Myometrial cell (primary cell): ENCODE data around the gene CD81. TPM values are rescaled to one million over a fixed set of nuclear protein-coding genes. Genes with fewer than 3 reads are reported as not detected.

Experiments
- total RNA-seq: library from RNA; depleted of rRNA; stranded (reverse); fragments of >200 nt; gene quantifications from 2 replicates; pipeline ENCODE4 v1.2.3, GENCODE V29; 2015

Gene CD81, protein sequence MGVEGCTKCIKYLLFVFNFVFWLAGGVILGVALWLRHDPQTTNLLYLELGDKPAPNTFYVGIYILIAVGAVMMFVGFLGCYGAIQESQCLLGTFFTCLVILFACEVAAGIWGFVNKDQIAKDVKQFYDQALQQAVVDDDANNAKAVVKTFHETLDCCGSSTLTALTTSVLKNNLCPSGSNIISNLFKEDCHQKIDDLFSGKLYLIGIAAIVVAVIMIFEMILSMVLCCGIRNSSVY
- 361 and 363 TPM in 2 replicates for total RNA-seq

DNA sequence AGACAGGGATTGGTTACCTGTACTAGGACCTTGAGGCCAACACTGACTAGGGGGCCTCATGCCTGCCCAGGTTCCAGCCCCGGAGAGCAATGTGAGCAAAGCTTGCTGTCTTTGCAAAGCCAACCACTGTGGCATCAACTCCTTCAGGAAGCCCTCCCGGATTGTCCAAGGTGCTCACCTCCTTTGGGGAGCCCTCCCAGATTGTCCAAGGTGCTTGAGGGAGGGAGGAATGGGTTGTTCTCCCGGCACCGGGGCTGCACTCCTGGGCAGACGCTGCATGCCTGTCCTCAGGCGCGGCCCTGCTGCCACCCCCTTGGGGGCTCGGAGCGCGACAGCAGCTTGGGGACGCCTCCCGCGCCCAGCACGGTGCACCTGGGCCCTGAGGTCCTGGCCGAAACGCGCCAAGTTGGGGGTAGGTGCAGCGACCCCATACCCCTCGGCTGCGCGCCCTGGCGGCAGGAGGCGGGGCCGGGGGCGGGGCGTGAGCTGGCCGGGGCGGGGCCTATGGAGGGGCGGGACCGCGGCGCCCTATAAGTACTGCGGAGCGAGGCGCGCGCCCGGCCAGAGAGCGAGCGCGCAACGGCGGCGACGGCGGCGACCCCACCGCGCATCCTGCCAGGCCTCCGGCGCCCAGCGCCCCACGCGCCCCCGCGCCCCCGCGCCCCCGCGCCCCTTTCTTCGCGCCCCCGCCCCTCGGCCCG lies at the start of gene CD81:
TSS of gene CD81 (plus strand) at position 560 of the 701 bp plus-strand sequence. CDS start 240 bp downstream, outside the sequence.

DNA sequence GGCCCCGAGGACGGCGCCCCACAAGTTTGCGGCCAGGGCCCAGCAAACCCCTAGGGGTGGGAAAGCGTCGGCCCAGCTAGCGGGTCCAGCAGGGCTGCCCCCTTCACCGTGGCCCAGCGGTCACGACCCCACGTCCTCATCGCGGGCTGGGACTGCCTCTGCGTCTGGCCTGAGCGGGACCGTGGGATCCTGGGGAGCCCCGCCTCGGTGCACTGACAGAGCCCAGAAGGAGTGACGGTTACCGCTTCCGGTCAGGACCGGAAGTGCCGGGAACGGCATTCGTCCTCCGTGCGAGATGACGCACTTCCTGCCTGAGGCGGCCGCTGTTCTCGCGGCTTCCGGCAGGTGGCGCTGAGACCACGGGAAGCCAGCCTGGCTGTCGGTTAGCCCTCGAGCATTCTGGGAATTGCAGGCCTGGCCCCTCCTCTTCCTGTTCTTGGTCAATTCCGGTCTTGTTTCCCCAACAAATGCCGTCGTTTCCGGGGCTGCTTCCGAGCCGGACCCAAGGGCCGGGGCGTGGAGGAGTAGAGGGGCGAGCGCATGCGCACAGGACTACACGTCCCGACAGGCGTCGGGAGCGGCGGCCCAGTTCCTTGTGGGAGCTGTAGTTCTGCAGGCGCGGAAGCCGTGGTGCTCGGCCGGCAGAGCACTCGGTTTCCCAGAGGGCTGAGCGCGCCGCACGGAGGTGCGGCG lies 23.1 kb downstream of the CD81 start, which contains the start of gene TSSC4:
TSS of gene TSSC4 (plus strand) at position 682 of the 693 bp plus-strand sequence. CDS start 1,884 bp downstream, outside the sequence.

DNA sequence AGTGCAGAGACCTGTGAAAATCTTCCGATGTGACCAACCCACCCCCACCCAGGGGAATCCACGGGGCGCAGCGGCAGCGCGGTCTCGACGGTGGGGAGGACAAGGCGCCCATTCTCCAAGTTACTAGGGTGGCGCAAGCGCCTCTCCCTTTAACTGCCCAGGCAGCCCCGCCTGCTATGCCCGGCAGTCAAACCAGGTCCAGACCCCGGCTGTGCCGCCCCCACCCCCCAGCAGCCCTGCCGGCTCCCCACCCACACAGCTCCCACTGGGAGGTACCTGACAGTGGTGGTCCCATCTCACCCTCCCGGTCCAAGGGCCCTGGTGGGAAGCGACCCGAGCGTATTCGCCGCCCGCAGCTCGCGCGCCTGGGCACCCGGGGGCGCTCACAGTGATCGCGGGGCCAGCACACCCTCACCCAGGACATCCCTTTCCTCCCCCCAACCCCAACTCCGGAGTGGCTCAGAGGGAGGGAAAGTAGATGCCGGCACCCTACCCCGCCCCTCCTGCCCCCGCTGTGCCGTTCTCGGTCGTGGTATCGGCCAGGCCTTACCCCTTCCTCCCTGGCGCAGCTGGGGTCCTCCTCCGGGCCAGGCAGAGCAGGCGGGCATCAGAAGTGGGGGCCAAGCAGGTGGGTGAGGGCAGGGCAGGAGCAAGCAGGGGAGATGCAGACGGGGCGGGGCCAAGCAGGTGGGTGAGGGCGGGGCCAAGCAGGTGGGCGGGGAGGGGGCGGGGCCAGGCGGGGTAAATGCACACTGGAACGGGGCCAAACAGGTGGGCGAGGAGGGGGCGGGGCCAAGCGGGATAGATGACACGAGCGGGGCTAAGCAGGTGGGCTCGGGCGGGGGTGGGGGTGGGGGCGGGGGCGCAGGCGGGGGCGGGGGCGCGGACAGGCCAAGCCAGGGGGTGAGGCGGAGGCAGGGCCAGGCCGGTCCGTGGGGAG lies 67.0 kb downstream of the CD81 start, which contains the start of gene TRPM5:
TSS of gene TRPM5 (minus strand) at position 634 of the 940 bp plus-strand sequence. CDS start 21,478 bp downstream, outside the sequence.

DNA sequence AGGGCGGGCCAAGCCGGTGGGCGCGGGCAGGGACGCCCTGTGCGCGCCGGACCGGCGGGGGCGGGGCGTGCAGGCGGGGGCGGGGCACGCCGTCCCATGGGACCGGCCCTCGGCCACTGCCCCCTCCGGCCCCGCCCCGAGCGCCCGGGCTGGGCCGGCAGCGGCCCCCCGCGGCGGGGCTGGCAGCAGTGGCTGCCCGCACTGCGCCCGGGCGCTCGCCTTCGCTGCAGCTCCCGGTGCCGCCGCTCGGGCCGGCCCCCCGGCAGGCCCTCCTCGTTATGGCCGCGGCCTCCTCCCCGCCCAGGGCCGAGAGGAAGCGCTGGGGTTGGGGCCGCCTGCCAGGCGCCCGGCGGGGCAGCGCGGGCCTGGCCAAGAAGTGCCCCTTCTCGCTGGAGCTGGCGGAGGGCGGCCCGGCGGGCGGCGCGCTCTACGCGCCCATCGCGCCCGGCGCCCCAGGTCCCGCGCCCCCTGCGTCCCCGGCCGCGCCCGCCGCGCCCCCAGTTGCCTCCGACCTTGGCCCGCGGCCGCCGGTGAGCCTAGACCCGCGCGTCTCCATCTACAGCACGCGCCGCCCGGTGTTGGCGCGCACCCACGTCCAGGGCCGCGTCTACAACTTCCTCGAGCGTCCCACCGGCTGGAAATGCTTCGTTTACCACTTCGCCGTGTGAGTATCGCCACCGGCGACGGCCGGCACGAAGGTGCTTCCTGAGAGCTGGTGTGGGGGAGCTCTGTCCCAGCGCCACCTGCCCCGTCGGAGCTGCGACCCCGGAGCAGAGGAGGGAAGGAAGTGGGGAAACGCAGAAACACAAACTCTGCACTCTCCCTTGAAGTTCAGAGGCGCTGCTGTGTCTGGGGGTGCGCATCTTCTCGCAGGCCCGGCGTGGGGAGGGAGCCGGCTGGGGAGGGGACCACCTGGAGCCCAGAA lies 68.0 kb downstream of the CD81 start, which contains the start of gene KCNQ1:
TSS of gene KCNQ1 (plus strand) at position 188 of the 925 bp plus-strand sequence. CDS start at position 279, 91 bp downstream.

Other genes starting within 250 kb of the CD81 start
- 12.8 and 17.6 TPM in 2 replicates for gene IGF2, start 237.9 kb upstream of the CD81 start, total RNA-seq
- gene INS, start 216.1 kb upstream of the CD81 start, total RNA-seq = not detected in 2 replicates
- 1.6 TPM in 1 of 2 replicates, not detected in the other for gene TH, start 205.5 kb upstream of the CD81 start, total RNA-seq
- not detected in 2 replicates for gene ASCL2, start 106.7 kb upstream of the CD81 start, total RNA-seq
- gene C11orf21, start 75.4 kb upstream of the CD81 start, total RNA-seq = under 0.01 TPM in 1 of 2 replicates, not detected in the other
- gene TSPAN32, start 75.3 kb upstream of the CD81 start, total RNA-seq = under 0.01 TPM in 1 of 2 replicates, not detected in the other
- 50.5 and 56.2 TPM in 2 replicates for gene TSSC4, start 23.4 kb downstream of the CD81 start, total RNA-seq
- not detected in 2 replicates for gene TRPM5, start 67.2 kb downstream of the CD81 start, total RNA-seq
- not detected in 2 replicates for gene KCNQ1, start 67.7 kb downstream of the CD81 start, total RNA-seq